NCI-H1105 (cell line): Measurements from ENCODE around the gene BSG.
"Not testable (repeated sequence)": the region's sequence is repeated elsewhere in the genome, so short reads cannot be mapped to it uniquely, and the experiment has no call there.

ENCODE experiments used
- DNase-seq: peaks from one replicate; lab custom pipeline; 2025; lab: John Stamatoyannopoulos, UW

BSG gene

DNA sequence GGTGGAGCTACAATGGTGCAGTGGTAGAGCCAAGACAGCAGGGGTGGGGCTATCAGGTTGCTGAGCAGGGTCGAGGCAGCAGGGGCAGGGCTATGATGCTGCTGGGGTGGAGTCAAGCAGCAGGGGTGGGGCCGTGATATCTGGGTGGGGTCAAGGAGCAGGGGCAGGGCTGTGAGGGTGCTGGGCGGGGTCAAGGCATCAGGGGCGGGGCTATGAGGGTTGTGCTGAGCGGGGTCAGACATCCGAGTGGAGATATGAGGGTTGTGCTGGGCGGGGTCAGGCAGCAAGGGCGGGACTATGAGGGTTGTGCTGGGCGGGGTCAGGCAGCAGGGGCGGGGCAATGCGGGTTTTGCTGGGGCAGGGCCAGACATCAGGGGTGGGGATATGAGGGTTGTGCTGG lies 32.0 kb downstream of the BSG start:
- DNase-seq, result no peak

DNA sequence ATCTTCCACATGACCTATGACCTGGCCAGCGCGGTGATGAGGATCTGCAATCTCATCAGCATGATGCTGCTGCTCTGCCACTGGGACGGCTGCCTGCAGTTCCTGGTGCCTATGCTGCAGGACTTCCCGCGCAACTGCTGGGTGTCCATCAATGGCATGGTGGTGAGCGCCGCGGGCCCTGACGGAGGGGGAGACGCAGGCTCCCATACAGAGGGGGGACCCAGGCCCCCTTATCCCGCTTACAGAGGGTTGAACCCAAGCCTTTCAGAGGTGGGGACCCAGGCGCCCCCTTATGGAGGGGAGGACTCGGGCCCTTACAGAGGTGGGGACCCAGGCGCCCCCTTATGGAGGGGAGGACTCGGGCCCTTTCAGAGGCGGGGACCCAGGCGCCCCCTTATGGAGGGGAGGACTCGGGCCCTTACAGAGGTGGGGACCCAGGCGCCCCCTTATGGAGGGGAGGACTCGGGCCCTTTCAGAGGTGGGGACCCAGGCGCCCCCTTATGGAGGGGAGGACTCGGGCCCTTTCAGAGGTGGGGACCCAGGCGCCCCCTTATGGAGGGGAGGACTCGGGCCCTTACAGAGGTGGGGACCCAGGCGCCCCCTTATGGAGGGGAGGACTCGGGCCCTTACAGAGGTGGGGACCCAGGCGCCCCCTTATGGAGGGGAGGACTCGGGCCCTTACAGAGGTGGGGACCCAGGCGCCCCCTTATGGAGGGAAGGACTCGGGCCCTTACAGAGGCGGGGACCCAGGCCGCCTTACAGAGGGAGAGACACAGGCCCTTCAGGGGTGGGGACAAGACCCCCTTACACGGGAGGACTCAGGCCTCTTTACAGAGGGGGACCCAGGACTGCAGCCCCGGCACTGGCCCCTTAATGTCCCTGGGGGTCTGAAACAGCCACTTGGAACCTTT lies 32.9 kb downstream of the BSG start:
- DNase-seq, result not testable (repeated sequence)

GRCh38 chr19:607301-608154 lies 35.1 kb downstream of the BSG start:
- no peak for DNase-seq

- DNase-seq, result no peak
These were observed 36.0 kb downstream of the BSG start for GRCh38 chr19:608155-609003.

DNA sequence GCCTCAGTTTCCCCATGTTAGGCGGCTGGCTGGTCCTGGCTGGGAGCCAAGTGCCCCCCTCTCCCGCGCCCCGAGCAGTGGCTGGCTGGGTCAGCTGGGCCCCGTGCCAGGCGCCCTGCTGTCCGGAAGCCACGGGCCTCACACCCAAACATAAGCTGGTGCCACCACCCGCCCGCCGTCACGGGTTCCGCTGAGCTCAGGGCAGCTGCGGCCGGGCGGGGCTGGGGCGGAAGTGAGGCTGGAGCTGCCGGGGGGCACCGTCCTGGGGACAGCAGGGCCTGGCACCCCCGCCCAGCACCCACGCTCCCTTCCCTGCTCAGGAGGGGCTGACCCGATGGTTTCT lies 36.6 kb downstream of the BSG start:
- DNase-seq, result no peak

GRCh38 chr19:610071-610800 lies 37.8 kb downstream of the BSG start:
- no peak for DNase-seq

- DNase-seq, result no peak
These were observed 38.5 kb downstream of the BSG start for GRCh38 chr19:610801-611480.

DNA sequence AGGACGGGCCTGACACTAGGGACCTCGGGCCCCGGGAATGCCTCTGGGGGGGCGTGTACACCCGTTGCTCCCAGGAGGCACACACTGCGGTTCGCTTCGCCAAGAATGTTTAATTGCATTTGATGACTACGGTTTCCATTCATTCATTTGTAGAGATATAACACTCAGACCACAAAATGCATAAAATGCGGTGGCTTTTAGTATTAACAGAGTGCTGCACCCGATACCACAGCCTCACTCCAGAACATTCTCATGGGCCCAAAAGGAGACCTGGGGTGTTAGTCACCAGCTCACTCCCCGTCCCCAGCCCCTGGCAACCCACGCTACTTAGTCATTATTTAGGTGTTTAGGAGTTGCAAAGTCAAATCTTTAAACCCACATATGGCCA lies 39.1 kb downstream of the BSG start:
- DNase-seq, result no peak

DNA sequence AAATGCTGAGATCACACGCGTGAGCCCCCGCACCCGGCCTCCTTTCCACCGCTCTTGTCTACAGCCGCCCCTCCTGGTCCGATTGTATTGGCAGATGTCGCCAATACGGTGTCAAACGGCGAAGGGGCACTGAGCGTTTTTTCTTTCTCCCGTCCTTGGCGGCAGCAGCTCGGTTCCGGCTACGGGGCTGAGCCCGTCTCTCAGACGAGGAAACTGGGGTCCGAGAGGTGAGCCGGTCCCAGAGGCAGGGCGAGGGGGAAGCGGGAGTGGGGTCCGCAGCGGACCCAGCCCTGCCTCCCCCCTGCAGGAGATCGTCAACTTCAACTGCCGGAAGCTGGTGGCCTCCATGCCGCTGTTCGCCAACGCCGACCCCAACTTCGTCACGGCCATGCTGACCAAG lies 40.5 kb downstream of the BSG start:
- no peak for DNase-seq

DNA sequence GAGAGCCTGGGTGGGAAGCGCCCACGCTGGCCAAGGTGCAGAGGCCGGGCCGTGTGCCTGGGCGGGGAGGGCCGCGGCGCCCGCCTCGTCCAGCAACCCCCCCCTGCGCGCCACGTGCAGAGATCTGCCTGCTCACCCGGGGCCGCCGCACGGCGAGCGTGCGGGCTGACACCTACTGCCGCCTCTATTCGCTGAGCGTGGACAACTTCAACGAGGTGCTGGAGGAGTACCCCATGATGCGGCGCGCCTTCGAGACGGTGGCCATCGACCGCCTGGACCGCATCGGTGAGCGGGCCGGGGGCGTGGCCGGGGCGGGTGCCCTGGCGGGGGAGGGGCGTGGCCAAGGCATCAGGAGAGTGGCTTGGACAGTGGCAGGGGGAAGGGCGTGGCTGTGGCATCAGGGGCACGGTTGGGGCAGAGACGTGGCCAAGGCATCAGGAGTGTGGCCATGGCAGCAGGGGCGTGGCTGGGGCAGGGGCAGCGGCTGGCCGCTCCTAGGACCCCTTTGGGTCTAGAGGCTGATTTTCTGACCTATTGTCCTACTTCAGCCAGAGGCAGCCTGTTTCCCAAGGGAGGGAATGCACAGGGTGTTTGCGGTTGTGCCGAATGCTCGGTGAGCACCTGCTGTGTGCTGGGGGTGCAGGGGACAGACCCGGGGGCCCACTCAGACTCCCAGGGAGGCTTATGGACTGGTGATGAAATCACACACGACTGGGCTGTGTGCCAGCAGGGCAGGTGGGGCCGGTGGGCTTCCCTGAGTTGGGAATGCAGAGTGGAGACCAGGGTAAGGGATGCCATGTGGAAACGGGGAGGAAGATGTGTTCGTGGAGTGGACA lies 41.6 kb downstream of the BSG start:
- no peak for DNase-seq

DNA sequence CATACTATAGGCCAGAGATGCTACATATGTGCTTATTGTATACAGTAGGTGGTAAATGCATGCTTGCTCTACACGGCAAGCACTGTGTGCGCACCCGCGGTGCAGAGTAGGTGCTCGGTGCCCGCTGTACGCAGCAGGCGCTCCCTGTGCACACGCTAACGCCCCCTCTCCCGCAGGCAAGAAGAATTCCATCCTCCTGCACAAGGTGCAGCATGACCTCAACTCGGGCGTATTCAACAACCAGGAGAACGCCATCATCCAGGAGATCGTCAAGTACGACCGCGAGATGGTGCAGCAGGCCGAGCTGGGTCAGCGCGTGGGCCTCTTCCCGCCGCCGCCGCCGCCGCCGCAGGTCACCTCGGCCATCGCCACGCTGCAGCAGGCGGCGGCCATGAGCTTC lies 43.2 kb downstream of the BSG start:
- DNase-seq, result no peak

- DNase-seq, result no peak
These were observed 43.8 kb downstream of the BSG start for GRCh38 chr19:616062-616700.

DNA sequence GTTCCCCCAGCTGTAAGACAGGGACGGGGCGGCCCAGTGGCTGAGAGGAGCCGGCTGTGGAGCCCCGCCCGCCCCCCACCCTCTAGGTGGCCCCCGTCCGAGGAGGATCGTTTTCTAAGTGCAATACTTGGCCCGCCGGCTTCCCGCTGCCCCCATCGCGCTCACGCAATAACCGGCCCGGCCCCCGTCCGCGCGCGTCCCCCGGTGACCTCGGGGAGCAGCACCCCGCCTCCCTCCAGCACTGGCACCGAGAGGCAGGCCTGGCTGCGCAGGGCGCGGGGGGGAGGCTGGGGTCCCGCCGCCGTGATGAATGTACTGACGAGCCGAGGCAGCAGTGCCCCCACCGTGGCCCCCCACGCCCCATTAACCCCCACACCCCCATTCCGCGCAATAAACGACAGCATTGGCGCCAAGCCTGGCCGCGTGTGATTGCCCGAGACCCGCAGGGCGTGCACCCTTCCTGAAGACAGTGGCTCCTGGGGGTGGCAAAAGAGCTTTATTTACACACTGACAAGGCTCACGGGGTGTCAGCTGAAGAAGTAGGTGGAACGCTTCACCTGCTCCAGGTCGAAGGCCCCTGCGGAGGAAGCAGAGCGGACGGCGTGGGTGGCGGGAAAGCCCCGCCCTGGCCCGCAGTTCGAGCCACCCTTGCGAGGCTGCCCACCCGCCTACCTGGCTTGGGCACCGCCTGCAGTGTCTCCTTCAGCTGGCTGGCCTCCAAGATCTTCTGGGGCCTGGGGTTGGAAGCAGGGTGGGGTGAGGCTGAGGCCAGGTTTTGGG lies 44.5 kb downstream of the BSG start:
- no peak for DNase-seq

DNA sequence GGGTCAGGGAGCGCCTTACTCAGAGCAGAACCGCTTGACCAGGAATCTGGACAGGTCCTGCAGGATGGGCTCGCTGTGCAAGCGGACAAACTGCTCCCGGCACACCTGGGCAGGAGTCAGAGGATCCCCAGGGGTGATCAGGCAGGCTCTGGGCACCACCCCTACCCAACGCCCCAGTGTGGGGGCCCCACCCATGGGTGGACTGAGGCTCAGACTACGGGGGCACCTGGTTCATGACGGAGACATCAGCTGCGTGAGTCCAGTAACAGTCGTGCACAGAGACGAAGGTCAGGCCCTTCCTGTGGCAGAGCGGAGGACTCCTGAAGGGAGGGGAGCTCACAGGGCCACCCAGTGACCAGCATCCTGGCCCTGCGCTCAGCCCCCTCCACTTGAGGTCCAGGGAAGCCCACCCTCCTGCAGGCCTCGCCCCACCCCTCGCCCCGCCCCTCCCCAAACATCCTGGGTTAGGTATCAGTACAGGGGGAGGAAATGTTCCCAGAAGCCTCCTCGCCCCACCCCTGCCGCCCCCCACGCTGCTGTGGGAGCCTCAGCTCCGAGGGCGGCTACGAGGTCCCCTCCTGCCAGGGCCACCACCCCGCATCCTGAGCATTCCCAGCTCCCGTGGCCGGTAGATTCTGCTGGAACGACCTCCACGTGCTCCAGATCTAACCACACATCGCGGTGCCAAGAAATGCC lies 45.3 kb downstream of the BSG start:
- DNase-seq, result no peak

GRCh38 chr19:618247-618619 lies 45.8 kb downstream of the BSG start:
- no peak for DNase-seq

- DNase-seq, result no peak
These were observed 46.4 kb downstream of the BSG start for GRCh38 chr19:618674-619285.

DNA sequence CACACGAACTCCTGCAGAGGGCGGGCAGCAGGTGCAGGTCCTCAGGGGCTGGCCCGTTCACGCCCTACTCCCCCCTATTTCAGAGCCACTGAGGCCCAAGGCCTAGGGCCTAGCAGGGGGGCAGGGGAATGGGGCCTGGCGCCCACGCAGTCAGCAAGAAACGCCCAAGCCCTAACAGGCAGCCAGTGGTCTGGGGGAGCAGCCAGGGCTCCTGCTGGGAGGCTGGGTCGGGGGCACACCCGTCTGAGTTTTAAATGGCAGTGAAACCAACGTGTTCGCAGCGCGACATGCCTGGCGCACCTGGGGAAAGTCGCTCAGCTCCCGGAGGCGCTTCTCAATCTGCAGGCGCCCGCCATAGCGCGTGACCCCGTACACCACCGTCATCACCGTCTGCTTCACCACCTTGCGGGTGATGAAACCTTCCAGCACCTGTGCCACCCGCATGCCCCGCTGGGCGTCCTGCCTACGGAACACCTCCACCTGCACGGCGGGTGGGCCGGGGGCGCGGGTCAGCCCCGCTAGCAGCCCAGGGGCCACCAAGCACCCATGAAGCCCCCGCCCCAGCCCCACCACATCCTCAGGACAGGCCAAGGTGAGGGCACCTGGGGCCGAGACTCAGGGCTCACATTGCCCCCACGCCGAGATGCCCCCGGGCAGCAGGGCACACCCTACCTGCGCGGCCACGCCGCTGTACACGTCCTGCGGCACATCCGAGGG lies 47.0 kb downstream of the BSG start:
- no peak for DNase-seq
